Measurements from ENCODE around the gene GFM1.

- TF ChIP-seq POLR2A (IDR thresholded peaks at IDR 0.05): no peak
- TF ChIP-seq CTCF (IDR thresholded peaks at IDR 0.05): no peak
Measured at GRCh38 chr3:158739661-158740060, 95.3 kb downstream of the GFM1 start.
